Measurements from ENCODE around the gene NDUFA7. TPM values are rescaled to one million over a fixed set of nuclear protein-coding genes. Genes with fewer than 3 reads are reported as not detected.

Gene NDUFA7
- total and polyA plus RNA-seq, 2 of the 13 experiments (the other 11 are each of a cell fraction or from before 2014, with no cell fraction given): 64.5 to 71.5 TPM

DNA sequence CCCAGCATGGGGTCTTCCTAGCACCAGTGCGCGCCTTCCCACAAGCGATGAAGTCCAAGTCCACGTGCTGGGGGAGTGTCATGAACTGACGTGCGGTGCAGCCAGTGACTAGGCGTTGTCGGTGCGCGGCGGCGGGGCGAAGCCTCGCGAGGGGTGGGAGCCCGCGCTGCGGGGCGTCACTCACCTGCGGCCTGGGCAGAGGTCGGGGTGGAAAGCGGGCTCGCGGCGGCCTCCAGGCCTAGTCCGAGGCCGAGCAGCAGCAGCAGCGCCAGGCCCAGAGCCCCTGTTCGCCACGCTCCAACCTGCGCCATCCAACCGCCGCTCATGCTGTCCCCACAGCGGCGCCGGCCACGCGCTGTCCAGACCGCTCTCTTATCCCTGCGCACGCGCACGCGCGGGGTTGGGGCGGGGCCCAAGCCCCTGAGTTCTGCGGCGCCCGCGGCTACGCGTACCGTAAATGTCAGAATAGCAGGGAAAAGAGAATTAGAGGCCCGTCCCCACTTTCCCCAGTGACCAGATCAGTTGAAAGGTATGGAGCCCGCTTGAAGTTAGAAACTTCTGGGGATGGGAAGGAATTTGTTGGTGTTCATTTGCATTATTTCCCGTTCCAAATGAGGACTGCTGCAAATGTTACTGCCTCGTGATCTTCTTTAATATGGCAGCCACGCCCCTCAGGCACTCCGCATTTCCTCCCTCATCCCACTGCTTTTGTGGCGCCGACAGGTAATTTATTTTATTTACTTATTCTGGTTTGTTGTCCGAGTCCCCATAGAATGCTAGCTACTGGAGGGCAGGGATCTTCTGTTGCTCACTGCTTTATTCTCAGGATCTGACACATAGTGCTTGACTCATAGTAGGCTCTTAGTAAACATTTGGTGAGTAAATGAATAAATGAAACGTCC, 13.0 kb downstream of the NDUFA7 start, which contains the start of gene CD320 (continued):
- TF ChIP-seq, protein P1, sequence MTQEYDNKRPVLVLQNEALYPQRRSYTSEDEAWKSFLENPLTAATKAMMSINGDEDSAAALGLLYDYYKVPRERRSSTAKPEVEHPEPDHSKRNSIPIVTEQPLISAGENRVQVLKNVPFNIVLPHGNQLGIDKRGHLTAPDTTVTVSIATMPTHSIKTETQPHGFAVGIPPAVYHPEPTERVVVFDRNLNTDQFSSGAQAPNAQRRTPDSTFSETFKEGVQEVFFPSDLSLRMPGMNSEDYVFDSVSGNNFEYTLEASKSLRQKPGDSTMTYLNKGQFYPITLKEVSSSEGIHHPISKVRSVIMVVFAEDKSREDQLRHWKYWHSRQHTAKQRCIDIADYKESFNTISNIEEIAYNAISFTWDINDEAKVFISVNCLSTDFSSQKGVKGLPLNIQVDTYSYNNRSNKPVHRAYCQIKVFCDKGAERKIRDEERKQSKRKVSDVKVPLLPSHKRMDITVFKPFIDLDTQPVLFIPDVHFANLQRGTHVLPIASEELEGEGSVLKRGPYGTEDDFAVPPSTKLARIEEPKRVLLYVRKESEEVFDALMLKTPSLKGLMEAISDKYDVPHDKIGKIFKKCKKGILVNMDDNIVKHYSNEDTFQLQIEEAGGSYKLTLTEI (CRISPR knock-in tag; conservative IDR thresholded peaks at IDR 0.05): no peak
- TF ChIP-seq, protein P2, sequence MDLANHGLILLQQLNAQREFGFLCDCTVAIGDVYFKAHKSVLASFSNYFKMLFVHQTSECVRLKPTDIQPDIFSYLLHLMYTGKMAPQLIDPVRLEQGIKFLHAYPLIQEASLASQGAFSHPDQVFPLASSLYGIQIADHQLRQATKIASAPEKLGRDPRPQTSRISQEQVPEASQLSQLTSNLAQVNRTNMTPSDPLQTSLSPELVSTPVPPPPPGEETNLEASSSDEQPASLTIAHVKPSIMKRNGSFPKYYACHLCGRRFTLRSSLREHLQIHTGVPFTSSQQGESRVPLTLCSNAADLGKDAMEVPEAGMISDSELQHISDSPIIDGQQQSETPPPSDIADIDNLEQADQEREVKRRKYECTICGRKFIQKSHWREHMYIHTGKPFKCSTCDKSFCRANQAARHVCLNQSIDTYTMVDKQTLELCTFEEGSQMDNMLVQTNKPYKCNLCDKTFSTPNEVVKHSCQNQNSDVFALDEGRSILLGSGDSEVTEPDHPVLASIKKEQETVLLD (CRISPR knock-in tag; IDR thresholded peaks at IDR 0.05; ENCODE audit: low read depth): peak; percentile 65; the same call in 1 of the 2 replicates
- TF ChIP-seq ZNF484 (CRISPR knock-in tag; IDR thresholded peaks at IDR 0.05; ENCODE audit: borderline replicate concordance, low read depth) (no peak; the same call in 1 of the 2 replicates), KAT7 (CRISPR knock-in tag; IDR thresholded peaks at IDR 0.05; ENCODE audit: borderline replicate concordance) (peak; percentile 72; the same call in 1 of the 2 replicates), ZMYM3 (CRISPR knock-in tag; IDR thresholded peaks at IDR 0.05) (peak; percentile 35; the same call in 1 of the 2 replicates), ZNF34 (CRISPR knock-in tag; IDR thresholded peaks at IDR 0.05; ENCODE audit: borderline replicate concordance) (no peak), SRSF1 (optimal IDR thresholded peaks at IDR 0.05; ENCODE audit: low read depth, low read length) (no peak), KMT2A (CRISPR knock-in tag; IDR thresholded peaks at IDR 0.05) (peak; percentile 83), ETV5 (CRISPR knock-in tag; IDR thresholded peaks at IDR 0.05; ENCODE audit: borderline replicate concordance) (peak; percentile 29; the same call in 1 of the 2 replicates), ZNF256 (CRISPR knock-in tag; conservative IDR thresholded peaks at IDR 0.05) (peak; percentile 68; the same call in 1 of the 2 replicates), ZSCAN21 (CRISPR knock-in tag; IDR thresholded peaks at IDR 0.05; ENCODE audit: borderline replicate concordance) (peak; percentile 93), SRSF4 (IDR thresholded peaks at IDR 0.05; ENCODE audit: low read depth, low read length, poor library complexity, severe bottlenecking) (no peak), TEAD3 (CRISPR knock-in tag; optimal IDR thresholded peaks at IDR 0.05; ENCODE audit: borderline replicate concordance) (peak; percentile 6), HOXA9 (CRISPR knock-in tag; IDR thresholded peaks at IDR 0.05; ENCODE audit: borderline replicate concordance) (no peak), GPN1 (CRISPR knock-in tag; IDR thresholded peaks at IDR 0.05; ENCODE audit: borderline replicate concordance) (peak; percentile 69; the same call in 1 of the 2 replicates), BCL6 (CRISPR knock-in tag; IDR thresholded peaks at IDR 0.05) (peak; percentile 34; the same call in 1 of the 2 replicates), ZNF552 (CRISPR knock-in tag; IDR thresholded peaks at IDR 0.05; ENCODE audit: borderline replicate concordance) (peak; percentile 94), NFRKB (IDR thresholded peaks at IDR 0.05) (no peak), ZNF253 (CRISPR knock-in tag; IDR thresholded peaks at IDR 0.05; ENCODE audit: borderline replicate concordance) (peak; percentile 95; the same call in 1 of the 2 replicates), RCOR2 (CRISPR knock-in tag; IDR thresholded peaks at IDR 0.05) (no peak), HOXD1 (CRISPR knock-in tag; IDR thresholded peaks at IDR 0.05) (peak; percentile 95), ZC3H13 (CRISPR knock-in tag; IDR thresholded peaks at IDR 0.05) (peak; percentile 96)
- TF ChIP-seq, protein P3, sequence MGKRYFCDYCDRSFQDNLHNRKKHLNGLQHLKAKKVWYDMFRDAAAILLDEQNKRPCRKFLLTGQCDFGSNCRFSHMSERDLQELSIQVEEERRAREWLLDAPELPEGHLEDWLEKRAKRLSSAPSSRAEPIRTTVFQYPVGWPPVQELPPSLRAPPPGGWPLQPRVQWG (CRISPR knock-in tag; IDR thresholded peaks at IDR 0.05; ENCODE audit: borderline replicate concordance, low read depth): no peak; the same call in 1 of the 2 replicates
- TF ChIP-seq, protein P4, sequence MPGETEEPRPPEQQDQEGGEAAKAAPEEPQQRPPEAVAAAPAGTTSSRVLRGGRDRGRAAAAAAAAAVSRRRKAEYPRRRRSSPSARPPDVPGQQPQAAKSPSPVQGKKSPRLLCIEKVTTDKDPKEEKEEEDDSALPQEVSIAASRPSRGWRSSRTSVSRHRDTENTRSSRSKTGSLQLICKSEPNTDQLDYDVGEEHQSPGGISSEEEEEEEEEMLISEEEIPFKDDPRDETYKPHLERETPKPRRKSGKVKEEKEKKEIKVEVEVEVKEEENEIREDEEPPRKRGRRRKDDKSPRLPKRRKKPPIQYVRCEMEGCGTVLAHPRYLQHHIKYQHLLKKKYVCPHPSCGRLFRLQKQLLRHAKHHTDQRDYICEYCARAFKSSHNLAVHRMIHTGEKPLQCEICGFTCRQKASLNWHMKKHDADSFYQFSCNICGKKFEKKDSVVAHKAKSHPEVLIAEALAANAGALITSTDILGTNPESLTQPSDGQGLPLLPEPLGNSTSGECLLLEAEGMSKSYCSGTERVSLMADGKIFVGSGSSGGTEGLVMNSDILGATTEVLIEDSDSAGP (CRISPR knock-in tag; IDR thresholded peaks at IDR 0.05; ENCODE audit: borderline replicate concordance): peak; percentile 95

Data from HepG2 (cell line).